ENCODE measurements around the gene KRTCAP2. TPM values are rescaled to one million over a fixed set of nuclear protein-coding genes. Genes with fewer than 3 reads are reported as not detected.

The KRTCAP2 gene
- total and polyA plus RNA-seq, 10 of the 15 experiments (the other 5 are each of a cell fraction or from before 2014, with no cell fraction given), result 61.3 to 238 (median 141) TPM

DNA sequence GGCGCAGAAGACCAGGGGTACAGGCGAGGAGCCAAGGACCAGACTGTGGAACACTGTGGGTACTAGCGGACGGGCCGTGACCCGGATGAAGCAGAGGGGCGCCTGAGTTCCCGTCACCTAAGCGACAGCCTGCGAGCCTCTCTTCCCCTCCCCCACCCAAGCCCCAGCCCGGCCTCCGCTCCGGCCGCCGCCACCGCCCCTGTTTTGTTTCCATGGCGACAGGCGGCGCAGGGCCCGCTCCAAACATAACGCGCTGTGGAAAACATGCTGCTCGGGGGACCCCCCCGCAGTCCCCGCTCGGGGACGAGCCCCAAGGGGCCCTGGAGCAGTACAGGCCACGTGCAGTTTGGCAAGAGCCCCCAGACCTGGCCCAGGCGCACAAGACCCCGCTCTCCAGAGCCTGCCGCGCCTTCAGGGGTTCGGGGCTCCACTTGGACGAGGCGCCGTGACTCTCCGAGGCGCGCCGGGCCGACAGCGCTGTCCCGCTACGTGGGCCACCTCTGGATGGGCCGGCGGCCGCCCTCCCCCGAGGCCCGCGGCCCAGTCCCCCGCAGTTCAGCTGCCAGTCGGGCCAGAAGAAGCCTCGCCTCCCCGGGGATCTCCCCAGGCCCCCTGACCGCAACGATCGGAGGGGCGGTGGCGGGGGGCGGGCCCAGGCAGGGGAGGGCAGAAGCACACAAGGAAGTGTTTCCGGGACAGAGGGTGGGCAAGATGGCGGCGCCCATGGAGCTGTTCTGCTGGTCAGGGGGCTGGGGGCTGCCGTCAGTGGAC is 35.6 kb upstream of the KRTCAP2 start, which contains the start of gene MTX1:
MTX1 (plus strand) TSS at position 155 of the 771 bp plus-strand sequence; CDS start at position 265, 110 bp downstream.
- intact Hi-C loops (cut with micrococcal nuclease; ENCODE audit: unreplicated experiment) (loop anchor here (5.0 kb wide), 2 partner anchors 34 to 384 kb away; a partner anchor contains a TSS), in situ Hi-C loops (cut with MboI) (no loop called here)
- peak within 1 kb of the TSS; percentile 90 for H3K9ac ChIP-seq (ENCODE audit: control insufficient read depth, insufficient read depth, low read length)
- ATAC-seq (peak; percentile 93), DNase-seq (ENCODE audit: low read depth, low spot score) (no peak), FAIRE-seq (peak; percentile 78)
- H2AFZ ChIP-seq (ENCODE audit: control insufficient read depth, low read depth, low read length), result peak within 1 kb of the TSS; percentile 92
- BruUV-seq (replicated peaks), result no TSS peak
- ChIA-PET SMC1A (ENCODE audit: uncharacterized antibody, unreplicated experiment) (interaction anchor here (1.1 to 4.0 kb wide), 5 partner anchors 15 to 36 kb away, joined by 4 to 89 read pairs (median 7); no protein-coding TSS in a partner anchor), RAD21 (ENCODE audit: unreplicated experiment) (interaction anchor here (2.2 to 4.0 kb wide), 4 partner anchors 15 to 115 kb away, joined by 7 to 85 read pairs (median 20); no protein-coding TSS in a partner anchor), POLR2A (interaction anchor here (0.7 to 5.1 kb wide), 7 partner anchors 14 to 115 kb away, joined by 3 to 84 read pairs (median 4); partner anchors contain the start of gene KRTCAP2), CTCF (interaction anchor here (1.1 to 5.7 kb wide), 10 partner anchors 15 to 53 kb away, joined by 3 to 154 read pairs (median 8); partner anchors contain the start of genes KRTCAP2 and SCAMP3)
- H4K20me1 ChIP-seq (ENCODE audit: control insufficient read depth, insufficient read depth), result no peaks in the 10 kb centered on the region
- peaks cover 10% of the 10 kb centered on the region for H3K79me2 ChIP-seq (ENCODE audit: control insufficient read depth, insufficient read depth, low read length)
- no peaks in the 10 kb centered on the region for H3K9me3 ChIP-seq (replicated peaks; ENCODE audit: control insufficient read depth, insufficient read depth, low read length)
- H3K4me2 ChIP-seq (ENCODE audit: control insufficient read depth, insufficient read depth), result peak within 1 kb of the TSS; percentile 99
- H3K27me3 ChIP-seq (replicated peaks in 1 of 2; ENCODE audit: control insufficient read depth in 2 of 2, insufficient read depth in 2 of 2, low read length in 1 of 2), result no peaks in the 10 kb centered on the region
- peak within 1 kb of the TSS; percentile 81 for H3K27ac ChIP-seq (ENCODE audit: control insufficient read depth, insufficient read depth)
- under 1% methylated on average over 37 of the region's 64 CpGs for WGBS (ENCODE audit: insufficient coverage, insufficient replicate concordance, low lambda C conversion rate, missing lambda C conversion rate)
- H3K4me1 ChIP-seq (ENCODE audit: control insufficient read depth, insufficient read depth, low read length), result peaks cover 19% of the 10 kb centered on the region
- H3K4me3 ChIP-seq, result peak within 1 kb of the TSS; percentile 98
- no peaks in the 10 kb centered on the region; a peak in 2 of 4 replicates for H3K36me3 ChIP-seq (ENCODE audit: control insufficient read depth in 2 of 2, insufficient read depth in 2 of 2, low read length in 1 of 2)
- TF ChIP-seq NBN (IDR thresholded peaks at IDR 0.05) (no peak; the same call in none of the 2 replicates), SUZ12 (IDR thresholded peaks at IDR 0.05; ENCODE audit: unreplicated experiment) (no peak), NR2C1 (IDR thresholded peaks at IDR 0.05) (peak; percentile 96), MXI1 (IDR thresholded peaks at IDR 0.05; ENCODE audit: low read depth, low read length) (peak; percentile 80), SRF (IDR thresholded peaks at IDR 0.05; ENCODE audit: low read depth in 2 of 2, low read length in 2 of 2) (peak; percentile 84 to 87), TARDBP (IDR thresholded peaks at IDR 0.05; ENCODE audit: borderline replicate concordance) (0 out of 2 replicates have a peak, but pooled peaks have one; percentile 26), CBFB (IDR thresholded peaks at IDR 0.05; ENCODE audit: low read depth) (0 out of 2 replicates have a peak, but pooled peaks have one; percentile 34)
- TF ChIP-seq, protein P1, sequence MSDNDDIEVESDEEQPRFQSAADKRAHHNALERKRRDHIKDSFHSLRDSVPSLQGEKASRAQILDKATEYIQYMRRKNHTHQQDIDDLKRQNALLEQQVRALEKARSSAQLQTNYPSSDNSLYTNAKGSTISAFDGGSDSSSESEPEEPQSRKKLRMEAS (IDR thresholded peaks at IDR 0.05; ENCODE audit: low read depth, low read length), result 0 out of 2 replicates have a peak, but pooled peaks have one; percentile 17
- TF ChIP-seq, protein P2, sequence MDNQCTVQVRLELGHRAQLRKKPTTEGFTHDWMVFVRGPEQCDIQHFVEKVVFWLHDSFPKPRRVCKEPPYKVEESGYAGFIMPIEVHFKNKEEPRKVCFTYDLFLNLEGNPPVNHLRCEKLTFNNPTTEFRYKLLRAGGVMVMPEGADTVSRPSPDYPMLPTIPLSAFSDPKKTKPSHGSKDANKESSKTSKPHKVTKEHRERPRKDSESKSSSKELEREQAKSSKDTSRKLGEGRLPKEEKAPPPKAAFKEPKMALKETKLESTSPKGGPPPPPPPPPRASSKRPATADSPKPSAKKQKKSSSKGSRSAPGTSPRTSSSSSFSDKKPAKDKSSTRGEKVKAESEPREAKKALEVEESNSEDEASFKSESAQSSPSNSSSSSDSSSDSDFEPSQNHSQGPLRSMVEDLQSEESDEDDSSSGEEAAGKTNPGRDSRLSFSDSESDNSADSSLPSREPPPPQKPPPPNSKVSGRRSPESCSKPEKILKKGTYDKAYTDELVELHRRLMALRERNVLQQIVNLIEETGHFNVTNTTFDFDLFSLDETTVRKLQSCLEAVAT (IDR thresholded peaks at IDR 0.05), result no peak
- TF ChIP-seq, protein P3, sequence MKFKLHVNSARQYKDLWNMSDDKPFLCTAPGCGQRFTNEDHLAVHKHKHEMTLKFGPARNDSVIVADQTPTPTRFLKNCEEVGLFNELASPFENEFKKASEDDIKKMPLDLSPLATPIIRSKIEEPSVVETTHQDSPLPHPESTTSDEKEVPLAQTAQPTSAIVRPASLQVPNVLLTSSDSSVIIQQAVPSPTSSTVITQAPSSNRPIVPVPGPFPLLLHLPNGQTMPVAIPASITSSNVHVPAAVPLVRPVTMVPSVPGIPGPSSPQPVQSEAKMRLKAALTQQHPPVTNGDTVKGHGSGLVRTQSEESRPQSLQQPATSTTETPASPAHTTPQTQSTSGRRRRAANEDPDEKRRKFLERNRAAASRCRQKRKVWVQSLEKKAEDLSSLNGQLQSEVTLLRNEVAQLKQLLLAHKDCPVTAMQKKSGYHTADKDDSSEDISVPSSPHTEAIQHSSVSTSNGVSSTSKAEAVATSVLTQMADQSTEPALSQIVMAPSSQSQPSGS (IDR thresholded peaks at IDR 0.05; ENCODE audit: low read length), result no peak
- TF ChIP-seq, protein P4, sequence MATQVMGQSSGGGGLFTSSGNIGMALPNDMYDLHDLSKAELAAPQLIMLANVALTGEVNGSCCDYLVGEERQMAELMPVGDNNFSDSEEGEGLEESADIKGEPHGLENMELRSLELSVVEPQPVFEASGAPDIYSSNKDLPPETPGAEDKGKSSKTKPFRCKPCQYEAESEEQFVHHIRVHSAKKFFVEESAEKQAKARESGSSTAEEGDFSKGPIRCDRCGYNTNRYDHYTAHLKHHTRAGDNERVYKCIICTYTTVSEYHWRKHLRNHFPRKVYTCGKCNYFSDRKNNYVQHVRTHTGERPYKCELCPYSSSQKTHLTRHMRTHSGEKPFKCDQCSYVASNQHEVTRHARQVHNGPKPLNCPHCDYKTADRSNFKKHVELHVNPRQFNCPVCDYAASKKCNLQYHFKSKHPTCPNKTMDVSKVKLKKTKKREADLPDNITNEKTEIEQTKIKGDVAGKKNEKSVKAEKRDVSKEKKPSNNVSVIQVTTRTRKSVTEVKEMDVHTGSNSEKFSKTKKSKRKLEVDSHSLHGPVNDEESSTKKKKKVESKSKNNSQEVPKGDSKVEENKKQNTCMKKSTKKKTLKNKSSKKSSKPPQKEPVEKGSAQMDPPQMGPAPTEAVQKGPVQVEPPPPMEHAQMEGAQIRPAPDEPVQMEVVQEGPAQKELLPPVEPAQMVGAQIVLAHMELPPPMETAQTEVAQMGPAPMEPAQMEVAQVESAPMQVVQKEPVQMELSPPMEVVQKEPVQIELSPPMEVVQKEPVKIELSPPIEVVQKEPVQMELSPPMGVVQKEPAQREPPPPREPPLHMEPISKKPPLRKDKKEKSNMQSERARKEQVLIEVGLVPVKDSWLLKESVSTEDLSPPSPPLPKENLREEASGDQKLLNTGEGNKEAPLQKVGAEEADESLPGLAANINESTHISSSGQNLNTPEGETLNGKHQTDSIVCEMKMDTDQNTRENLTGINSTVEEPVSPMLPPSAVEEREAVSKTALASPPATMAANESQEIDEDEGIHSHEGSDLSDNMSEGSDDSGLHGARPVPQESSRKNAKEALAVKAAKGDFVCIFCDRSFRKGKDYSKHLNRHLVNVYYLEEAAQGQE (IDR thresholded peaks at IDR 0.05; ENCODE audit: low read depth, low read length), result no peak
- TF ChIP-seq, protein P5, sequence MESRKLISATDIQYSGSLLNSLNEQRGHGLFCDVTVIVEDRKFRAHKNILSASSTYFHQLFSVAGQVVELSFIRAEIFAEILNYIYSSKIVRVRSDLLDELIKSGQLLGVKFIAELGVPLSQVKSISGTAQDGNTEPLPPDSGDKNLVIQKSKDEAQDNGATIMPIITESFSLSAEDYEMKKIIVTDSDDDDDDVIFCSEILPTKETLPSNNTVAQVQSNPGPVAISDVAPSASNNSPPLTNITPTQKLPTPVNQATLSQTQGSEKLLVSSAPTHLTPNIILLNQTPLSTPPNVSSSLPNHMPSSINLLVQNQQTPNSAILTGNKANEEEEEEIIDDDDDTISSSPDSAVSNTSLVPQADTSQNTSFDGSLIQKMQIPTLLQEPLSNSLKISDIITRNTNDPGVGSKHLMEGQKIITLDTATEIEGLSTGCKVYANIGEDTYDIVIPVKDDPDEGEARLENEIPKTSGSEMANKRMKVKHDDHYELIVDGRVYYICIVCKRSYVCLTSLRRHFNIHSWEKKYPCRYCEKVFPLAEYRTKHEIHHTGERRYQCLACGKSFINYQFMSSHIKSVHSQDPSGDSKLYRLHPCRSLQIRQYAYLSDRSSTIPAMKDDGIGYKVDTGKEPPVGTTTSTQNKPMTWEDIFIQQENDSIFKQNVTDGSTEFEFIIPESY (IDR thresholded peaks at IDR 0.05), result no peak

Data from GM12878 (cell line).